Thoracic aorta (tissue), 2 donors: ENCODE data around the gene LRRTM2. TPM values are rescaled to one million over a fixed set of nuclear protein-coding genes. Genes with fewer than 3 reads are reported as not detected.

Experiments used
- ATAC-seq: fragments of 150-250 bp; one replicate; pipeline ENCODE4 v1.8.0; 2017; ENCODE audit warnings: low read depth; ENCODE audit not compliant: insufficient number of reproducible peaks, low FRiP score
- DNase-seq: peaks from one replicate; pipeline ENCODE4 v3.0.0-alpha.2; 2020; ENCODE audit warnings: low spot score
- H3K27ac ChIP-seq, 2 donors: fragments of 200-600 bp; sonication (generic); 1 replicate in 1 of 2; 2 replicates in 1 of 2; pipeline ENCODE4 v1.5.1; 2016; ENCODE audit warnings: mild to moderate bottlenecking in 2 of 2, moderate library complexity in 2 of 2
- H3K27me3 ChIP-seq: fragments of 200-600 bp; sonication (generic); replicated peaks from 2 replicates; pipeline ENCODE4 v1.6.0; 2016; ENCODE audit warnings: mild to moderate bottlenecking; ENCODE audit not compliant: insufficient read depth
- H3K36me3 ChIP-seq: fragments of 200-600 bp; sonication (generic); one replicate; pipeline ENCODE4 v1.5.1; 2016
- H3K4me1 ChIP-seq, 2 donors: fragments of 200-600 bp; sonication (generic); 1 replicate in 1 of 2; 2 replicates in 1 of 2; pipeline versions ENCODE4 v1.5.1 to v1.6.0; 2016; ENCODE audit warnings: low read depth in 2 of 2, mild to moderate bottlenecking in 1 of 2; ENCODE audit not compliant: control insufficient read depth in 1 of 2
- H3K4me3 ChIP-seq: fragments of 200-600 bp; sonication (generic); 2 replicates; pipeline ENCODE4 v1.5.1; 2016; ENCODE audit warnings: mild to moderate bottlenecking
- H3K9me3 ChIP-seq: fragments of 200-600 bp; sonication (generic); 2 replicates; pipeline ENCODE4 v1.5.1; 2016
- total RNA-seq, 2 donors: library from RNA; depleted of rRNA; stranded (reverse); fragments of >200 nt; gene quantifications; one replicate each; pipeline versions ENCODE4 v1.1.0 to v1.2.3, GENCODE V29; 2016
- TF ChIP-seq, protein P1 (sequence below): fragments of 200-600 bp; sonication (generic); IDR thresholded peaks from one replicate; pipeline ENCODE4 v1.5.1; 2019; ENCODE audit warnings: antibody characterized with exemption

LRRTM2 gene
- total RNA-seq, 2 donors from 2014 or later = 0.27 to 1.9 TPM

DNA sequence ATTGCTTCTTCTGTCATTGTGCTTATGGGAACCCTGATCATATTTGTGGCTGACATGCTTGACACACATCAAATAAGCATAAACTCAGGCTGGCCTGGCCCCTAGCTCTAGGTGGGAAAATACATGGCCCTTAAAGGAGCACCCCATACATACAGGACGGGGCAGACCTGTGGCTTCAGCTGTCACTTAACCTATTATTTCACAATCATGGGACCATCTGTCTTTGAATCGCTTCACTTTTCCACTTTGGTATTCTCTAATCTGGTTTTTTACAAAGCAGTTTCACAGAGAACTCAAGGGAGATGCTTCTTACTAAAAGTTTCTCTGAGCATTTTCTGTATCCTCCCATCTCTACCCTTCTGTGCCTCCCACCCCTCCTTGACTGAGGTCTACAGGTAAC, 34.6 kb upstream of the LRRTM2 start:
- peaks cover 30% of the 10 kb centered on the region for H3K36me3 ChIP-seq
- DNase-seq = no peak
- TF ChIP-seq, protein P1, sequence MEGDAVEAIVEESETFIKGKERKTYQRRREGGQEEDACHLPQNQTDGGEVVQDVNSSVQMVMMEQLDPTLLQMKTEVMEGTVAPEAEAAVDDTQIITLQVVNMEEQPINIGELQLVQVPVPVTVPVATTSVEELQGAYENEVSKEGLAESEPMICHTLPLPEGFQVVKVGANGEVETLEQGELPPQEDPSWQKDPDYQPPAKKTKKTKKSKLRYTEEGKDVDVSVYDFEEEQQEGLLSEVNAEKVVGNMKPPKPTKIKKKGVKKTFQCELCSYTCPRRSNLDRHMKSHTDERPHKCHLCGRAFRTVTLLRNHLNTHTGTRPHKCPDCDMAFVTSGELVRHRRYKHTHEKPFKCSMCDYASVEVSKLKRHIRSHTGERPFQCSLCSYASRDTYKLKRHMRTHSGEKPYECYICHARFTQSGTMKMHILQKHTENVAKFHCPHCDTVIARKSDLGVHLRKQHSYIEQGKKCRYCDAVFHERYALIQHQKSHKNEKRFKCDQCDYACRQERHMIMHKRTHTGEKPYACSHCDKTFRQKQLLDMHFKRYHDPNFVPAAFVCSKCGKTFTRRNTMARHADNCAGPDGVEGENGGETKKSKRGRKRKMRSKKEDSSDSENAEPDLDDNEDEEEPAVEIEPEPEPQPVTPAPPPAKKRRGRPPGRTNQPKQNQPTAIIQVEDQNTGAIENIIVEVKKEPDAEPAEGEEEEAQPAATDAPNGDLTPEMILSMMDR = no peak
- H3K27ac ChIP-seq = no peak overlapping the region
- peaks cover 0 to 8% of the 10 kb centered on the region in 2 donors for H3K4me1 ChIP-seq
- ATAC-seq = no peak
- no peak overlapping the region for H3K4me3 ChIP-seq
- H3K27me3 ChIP-seq = no peaks in the 10 kb centered on the region
- H3K9me3 ChIP-seq = no peaks in the 10 kb centered on the region

DNA sequence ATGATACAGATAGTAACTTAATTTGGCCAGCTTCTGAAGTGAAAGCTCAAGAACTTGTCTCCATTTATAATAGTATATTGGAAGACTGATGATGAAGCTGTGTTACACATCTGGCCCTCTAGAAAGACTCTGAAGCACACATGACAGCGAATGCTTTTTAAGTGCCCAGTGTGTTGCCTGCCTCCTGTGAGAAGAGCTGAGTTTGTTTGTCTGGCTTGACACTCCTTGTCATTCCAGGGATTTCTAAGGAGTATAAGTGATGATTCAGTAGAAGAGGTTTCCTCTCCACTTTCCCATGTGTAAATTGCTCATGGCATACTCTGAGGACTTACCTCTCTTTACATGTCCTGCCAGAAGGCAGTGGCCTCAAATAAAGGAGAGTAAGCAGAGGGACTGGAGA, 30.4 kb upstream of the LRRTM2 start:
- Histone ChIP-seq H3K27ac (no peak overlapping the region), H3K27me3 (no peaks in the 10 kb centered on the region), H3K36me3 (peaks cover 26% of the 10 kb centered on the region), H3K9me3 (no peaks in the 10 kb centered on the region), H3K4me1 (peaks cover 6 to 7% of the 10 kb centered on the region in 2 donors), H3K4me3 (no peak overlapping the region)
- ATAC-seq (no peak), DNase-seq (no peak)
- TF ChIP-seq, protein P1 = no peak

DNA sequence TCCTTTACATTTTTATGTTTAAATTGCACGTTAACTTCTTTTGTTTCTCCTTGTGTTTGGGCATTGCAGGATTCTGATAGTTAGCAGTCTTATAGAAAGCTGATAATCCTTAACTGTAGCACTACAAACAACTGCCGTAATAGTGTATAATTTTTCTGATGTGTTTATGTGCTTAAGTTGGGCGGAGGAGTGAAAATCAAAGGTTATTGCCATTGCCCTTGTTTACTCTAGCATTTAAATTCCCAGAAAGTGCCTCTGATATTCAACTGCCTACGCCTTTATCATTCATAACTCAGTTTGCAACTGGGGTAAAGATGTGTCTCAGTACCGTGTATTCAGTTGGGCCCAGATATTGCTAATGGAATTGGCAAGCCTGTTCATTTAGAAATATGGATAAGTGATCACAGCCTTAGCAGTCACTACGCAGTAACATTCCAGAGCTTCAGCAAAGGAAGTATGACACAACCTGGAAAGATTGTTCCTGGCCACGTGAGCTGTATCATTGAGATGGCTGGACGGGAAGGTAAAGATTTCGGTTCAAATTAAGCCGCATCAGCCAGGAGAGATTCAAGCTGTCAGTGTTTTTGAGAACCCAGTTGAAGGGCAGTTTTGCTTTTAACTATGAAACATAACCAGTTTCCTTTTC, 28.1 kb upstream of the LRRTM2 start:
- Histone ChIP-seq H3K36me3 (peaks cover 18% of the 10 kb centered on the region), H3K4me3 (no peak overlapping the region), H3K27ac (peak overlapping the region in 1 of 2 donors; percentile 35), H3K4me1 (peaks cover 6 to 7% of the 10 kb centered on the region in 2 donors), H3K9me3 (no peaks in the 10 kb centered on the region), H3K27me3 (no peaks in the 10 kb centered on the region)
- DNase-seq (no peak), ATAC-seq (no peak)
- TF ChIP-seq, protein P1 = no peak

DNA sequence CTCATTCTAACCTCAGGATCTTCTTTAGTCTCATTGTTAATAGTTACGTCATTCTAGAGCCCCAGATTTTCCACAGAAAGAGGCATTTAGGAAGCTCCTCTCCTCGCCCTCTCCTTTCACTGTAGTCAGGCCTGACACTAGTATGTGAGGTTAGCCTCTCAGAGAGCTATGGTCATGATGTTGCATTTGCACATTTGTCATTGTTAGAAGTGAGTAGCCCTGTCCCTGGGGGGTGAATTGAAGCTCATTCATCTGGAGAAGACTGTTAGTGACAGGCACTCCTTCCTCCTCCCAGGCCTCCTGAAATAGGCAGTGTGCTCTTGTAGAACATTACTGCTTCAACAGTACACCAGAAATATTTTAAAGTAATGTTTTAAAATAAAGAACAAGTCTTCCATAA, 26.6 kb upstream of the LRRTM2 start:
- ATAC-seq (no peak), DNase-seq (no peak)
- H3K4me3 ChIP-seq = no peak overlapping the region
- H3K36me3 ChIP-seq = peaks cover 13% of the 10 kb centered on the region
- H3K4me1 ChIP-seq = peaks cover 6 to 7% of the 10 kb centered on the region in 2 donors
- no peaks in the 10 kb centered on the region for H3K9me3 ChIP-seq
- TF ChIP-seq, protein P1 = no peak
- no peaks in the 10 kb centered on the region for H3K27me3 ChIP-seq
- no peak overlapping the region for H3K27ac ChIP-seq

DNA sequence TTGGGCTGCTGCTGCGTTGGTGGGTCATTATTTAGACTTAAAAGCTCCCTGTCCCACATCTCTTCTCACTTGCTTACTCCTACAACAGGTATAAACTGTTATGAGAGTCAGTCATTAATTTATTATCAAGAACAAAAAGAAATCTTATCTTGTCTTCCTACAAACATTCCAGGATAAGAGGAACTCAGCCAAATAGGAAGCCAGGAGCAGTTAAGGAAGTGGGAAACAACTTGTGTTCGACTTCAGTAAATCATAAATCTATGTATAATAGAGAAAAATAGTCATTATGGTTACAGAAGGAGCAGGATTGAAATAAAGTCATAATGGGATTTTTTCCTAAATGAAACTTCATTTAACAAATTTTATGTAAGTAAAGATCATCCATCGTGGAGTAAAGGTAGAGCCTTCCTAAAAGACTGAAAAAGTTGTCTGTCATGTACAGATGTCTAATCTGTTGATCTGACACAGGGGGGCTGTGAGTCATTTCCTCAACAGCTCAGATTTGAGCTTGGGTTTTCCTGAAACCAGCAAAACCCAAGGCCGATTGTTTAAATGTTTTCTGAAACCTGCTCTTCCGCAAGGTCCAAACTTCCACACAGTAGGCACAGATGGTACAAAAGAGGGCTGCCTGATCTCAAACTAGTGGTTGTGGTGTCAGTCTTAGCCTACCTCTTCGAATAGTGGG, 25.3 kb upstream of the LRRTM2 start:
- Histone ChIP-seq H3K36me3 (peaks cover 5% of the 10 kb centered on the region), H3K27ac (no peak overlapping the region), H3K27me3 (no peaks in the 10 kb centered on the region), H3K4me3 (no peak overlapping the region), H3K9me3 (no peaks in the 10 kb centered on the region), H3K4me1 (peaks cover 6 to 7% of the 10 kb centered on the region in 2 donors)
- DNase-seq = no peak
- TF ChIP-seq, protein P1 = no peak
- no peak for ATAC-seq
